ENCODE data around the gene SLC2A8.

SLC2A8 gene, protein sequence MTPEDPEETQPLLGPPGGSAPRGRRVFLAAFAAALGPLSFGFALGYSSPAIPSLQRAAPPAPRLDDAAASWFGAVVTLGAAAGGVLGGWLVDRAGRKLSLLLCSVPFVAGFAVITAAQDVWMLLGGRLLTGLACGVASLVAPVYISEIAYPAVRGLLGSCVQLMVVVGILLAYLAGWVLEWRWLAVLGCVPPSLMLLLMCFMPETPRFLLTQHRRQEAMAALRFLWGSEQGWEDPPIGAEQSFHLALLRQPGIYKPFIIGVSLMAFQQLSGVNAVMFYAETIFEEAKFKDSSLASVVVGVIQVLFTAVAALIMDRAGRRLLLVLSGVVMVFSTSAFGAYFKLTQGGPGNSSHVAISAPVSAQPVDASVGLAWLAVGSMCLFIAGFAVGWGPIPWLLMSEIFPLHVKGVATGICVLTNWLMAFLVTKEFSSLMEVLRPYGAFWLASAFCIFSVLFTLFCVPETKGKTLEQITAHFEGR

DNA sequence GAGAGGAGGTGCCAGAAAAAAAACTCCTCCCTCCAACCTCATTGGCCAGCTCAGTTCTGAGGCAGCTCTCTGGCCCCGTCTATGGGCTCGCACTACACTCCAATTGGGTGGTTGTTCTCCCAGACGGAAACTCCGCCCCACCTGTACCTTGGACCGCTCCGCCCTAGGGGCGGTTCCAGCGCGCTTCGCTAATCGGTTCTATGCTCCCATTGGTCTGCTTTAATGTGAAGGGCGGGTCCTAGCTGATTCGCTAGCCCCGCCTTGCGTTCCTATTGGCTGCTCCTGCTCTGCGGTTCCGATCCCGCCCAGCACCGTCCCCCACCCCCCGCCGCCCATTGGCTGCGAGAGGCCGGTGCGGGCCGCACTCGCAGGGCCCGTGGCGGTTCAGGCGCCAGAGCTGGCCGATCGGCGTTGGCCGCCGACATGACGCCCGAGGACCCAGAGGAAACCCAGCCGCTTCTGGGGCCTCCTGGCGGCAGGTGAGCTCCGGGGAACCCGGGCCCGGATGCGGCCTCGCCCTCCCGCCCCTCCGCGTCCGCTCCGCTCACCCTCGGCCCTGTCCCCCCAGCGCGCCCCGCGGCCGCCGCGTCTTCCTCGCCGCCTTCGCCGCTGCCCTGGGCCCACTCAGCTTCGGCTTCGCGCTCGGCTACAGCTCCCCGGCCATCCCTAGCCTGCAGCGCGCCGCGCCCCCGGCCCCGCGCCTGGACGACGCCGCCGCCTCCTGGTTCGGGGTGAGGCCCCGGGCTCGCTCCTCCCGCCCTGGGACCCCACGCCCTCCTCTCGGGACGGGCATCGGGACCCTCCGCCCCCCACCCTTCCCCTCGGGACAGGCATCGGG, at the start of gene SLC2A8:
Gene SLC2A8 (plus strand): TSS at position 362 of the 838 bp plus-strand sequence. CDS start 62 bp downstream, at position 424.
- Mint-ChIP-seq H3K27ac (ENCODE audit: low read depth) (peak within 1 kb of the TSS; percentile 38), H3K4me1 (peaks cover 8% of the 10 kb centered on the region), H3K4me3 (peak within 1 kb of the TSS; percentile 80), H3K9me3 (no peaks in the 10 kb centered on the region), H3K27me3 (peaks cover 17% of the 10 kb centered on the region), H3K36me3 (ENCODE audit: insufficient read depth) (peaks cover 6% of the 10 kb centered on the region)
- ATAC-seq (replicated peaks; ENCODE audit: extremely low read depth, poor library complexity, severe bottlenecking) = peak; percentile 96
- DNase-seq (ENCODE audit: low spot score in 2 of 2) = peak; percentile 85 to 96

DNA sequence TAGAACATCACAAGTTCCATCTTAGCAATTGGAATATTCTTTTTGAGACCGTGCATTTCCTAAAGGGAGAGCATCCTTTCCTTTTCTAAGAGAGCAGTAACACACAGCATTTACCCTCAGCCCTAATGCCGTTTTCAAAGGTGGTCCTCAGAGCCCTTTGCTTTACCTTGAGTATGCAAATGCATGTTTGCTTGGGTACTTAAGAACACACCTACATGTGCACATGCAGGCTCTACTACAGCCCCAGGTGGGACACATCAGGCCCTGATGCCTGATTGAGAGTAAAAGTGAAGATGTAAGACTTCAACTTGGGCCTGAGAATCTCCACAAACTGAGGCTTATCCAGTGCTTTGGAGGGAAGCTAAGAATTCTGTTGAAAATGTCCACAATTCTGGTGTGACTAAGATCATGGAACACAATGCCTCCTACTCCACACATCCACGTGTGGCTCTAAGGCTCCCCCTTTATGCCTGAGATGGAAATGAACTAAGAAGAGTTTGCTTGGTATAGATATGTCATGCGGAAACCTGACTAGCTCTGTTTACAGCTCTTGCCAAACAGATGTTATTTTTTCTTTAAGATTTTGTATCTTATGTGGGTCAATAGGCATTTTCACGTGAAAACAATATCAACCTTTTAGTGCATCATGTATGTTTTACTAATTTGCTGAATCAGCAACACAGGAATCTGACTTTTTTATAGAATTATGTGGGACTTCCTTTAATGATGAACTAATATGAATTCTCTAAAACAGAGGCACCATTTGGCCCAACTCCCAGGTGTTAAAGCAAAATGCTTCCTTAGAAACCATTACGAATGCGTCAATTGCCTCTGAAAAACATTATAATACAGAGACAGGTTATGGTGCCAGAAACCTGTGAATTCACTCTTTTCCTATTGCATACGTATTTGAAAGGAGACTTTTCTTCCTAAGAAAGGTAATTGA, 48.9 kb upstream of the SLC2A8 start:
- no peaks in the 10 kb centered on the region for H3K4me1 Mint-ChIP-seq
- no peaks in the 10 kb centered on the region for H3K27me3 Mint-ChIP-seq
- DNase-seq (ENCODE audit: low spot score in 2 of 2) (no peak), ATAC-seq (replicated peaks; ENCODE audit: extremely low read depth, poor library complexity, severe bottlenecking) (no peak)
- no peaks in the 10 kb centered on the region for H3K36me3 Mint-ChIP-seq (ENCODE audit: insufficient read depth)
- H3K27ac Mint-ChIP-seq (ENCODE audit: low read depth) = no peak overlapping the region
- no peaks in the 10 kb centered on the region for H3K9me3 Mint-ChIP-seq
- H3K4me3 Mint-ChIP-seq = no peak overlapping the region

DNA sequence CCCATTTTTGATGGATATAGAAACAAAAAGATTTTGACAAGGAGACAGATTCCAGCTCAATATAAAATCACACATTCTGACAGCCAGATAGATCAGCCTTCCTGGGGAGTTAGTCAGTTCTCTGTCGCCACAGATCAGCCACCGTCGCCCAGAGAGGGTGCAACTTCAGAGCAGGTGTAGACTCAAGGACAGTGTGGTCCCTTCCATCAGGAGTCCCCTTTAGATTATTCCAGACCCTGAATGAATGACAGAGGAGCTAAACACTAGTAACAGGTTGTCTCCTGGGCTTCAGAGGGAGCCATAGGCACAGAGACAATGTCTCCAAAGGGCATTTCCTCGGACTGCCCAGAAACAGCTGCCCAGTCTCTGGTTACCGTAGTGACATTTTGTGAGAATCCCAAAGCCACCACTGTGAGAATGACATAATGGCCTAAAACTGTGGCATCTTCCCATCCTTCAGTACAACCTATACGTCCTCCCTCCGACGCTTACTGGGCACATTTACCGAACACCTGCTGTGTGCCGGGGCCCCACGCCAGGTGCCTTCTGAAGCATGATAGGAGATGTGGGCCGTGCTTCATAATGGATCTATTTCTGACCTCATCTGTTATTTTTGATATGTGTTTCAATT, 47.4 kb upstream of the SLC2A8 start:
- ATAC-seq (replicated peaks; ENCODE audit: extremely low read depth, poor library complexity, severe bottlenecking) (no peak), DNase-seq (ENCODE audit: low spot score in 2 of 2) (no peak)
- no peaks in the 10 kb centered on the region for H3K4me1 Mint-ChIP-seq
- H3K9me3 Mint-ChIP-seq = no peaks in the 10 kb centered on the region
- no peak overlapping the region for H3K4me3 Mint-ChIP-seq
- H3K27ac Mint-ChIP-seq (ENCODE audit: low read depth) = no peak overlapping the region
- H3K27me3 Mint-ChIP-seq = no peaks in the 10 kb centered on the region
- H3K36me3 Mint-ChIP-seq (ENCODE audit: insufficient read depth) = no peaks in the 10 kb centered on the region

DNA sequence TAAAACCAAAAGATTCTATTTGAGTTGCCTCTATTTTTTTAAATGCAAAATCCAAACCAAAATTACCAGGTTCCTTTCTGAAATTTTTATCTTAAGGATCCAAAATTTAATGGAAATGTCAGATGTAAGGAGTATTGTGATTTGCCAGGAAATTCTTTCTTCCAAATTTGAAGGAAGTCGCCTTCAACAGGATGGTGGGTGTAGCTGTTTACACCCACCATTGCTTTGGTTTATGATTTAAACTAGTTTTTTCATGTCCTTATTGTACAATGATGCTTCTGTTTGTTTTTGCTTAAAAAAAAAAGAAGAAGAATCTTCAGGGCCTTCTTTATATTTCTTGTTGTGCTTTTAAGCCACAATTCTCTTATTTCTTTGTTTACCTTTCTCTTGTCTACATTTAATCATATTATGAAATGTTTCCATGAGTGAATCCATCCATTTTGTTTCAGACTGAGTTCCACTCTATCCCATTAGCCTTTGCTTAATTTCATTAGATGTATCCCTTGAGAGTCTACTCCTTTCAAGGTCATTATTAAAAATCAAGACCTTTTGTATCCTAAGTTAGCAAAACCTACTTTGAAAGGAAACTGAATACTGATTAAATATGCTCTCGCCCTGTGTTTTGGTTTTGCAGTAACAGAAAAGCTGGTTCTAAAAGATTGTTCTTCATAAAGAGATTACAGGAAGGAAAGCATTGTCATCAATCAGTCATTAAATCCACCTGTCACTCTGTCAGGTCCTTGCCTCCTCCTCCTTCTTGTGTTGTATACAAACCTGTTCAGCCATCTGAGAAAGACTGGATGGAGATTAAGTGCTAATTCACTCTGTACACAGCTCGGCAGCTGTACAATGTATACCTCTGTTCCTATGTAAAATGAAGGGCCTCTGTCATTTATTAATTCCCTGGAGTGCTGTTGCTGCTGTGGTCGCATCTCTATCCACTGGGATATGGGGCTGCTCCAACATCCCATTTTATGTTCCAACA, 45.5 kb upstream of the SLC2A8 start:
- Mint-ChIP-seq H3K4me1 (no peaks in the 10 kb centered on the region), H3K27ac (ENCODE audit: low read depth) (no peak overlapping the region), H3K27me3 (no peaks in the 10 kb centered on the region), H3K36me3 (ENCODE audit: insufficient read depth) (no peaks in the 10 kb centered on the region), H3K4me3 (no peak overlapping the region), H3K9me3 (no peaks in the 10 kb centered on the region)
- DNase-seq (ENCODE audit: low spot score in 2 of 2) (no peak), ATAC-seq (replicated peaks; ENCODE audit: extremely low read depth, poor library complexity, severe bottlenecking) (no peak)

DNA sequence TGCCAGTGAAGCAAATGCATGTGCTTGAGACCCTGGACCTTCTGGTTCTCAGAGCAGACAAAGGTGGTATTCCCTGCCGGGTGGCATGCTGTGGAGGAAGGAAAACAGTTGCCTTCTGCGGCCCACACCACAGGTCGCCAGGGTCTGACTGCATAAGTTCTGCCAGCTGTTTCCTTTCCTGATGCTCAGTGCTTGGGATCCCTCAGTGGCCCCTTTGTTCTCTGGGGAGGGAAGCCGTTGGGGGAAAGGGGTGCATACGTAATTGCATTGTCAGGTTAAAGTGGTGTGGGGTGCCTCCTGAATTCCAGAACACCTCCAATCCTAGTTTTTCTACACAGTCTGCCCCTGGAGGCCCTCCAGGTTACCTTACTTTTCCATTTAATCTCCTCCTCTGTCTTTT, 43.1 kb upstream of the SLC2A8 start:
- Mint-ChIP-seq H3K4me1 (no peaks in the 10 kb centered on the region), H3K4me3 (no peak overlapping the region), H3K27ac (ENCODE audit: low read depth) (no peak overlapping the region), H3K9me3 (no peaks in the 10 kb centered on the region), H3K27me3 (no peaks in the 10 kb centered on the region), H3K36me3 (ENCODE audit: insufficient read depth) (peaks cover 2% of the 10 kb centered on the region)
- ATAC-seq (replicated peaks; ENCODE audit: extremely low read depth, poor library complexity, severe bottlenecking) = no peak
- no peak for DNase-seq (ENCODE audit: low spot score in 2 of 2)

DNA sequence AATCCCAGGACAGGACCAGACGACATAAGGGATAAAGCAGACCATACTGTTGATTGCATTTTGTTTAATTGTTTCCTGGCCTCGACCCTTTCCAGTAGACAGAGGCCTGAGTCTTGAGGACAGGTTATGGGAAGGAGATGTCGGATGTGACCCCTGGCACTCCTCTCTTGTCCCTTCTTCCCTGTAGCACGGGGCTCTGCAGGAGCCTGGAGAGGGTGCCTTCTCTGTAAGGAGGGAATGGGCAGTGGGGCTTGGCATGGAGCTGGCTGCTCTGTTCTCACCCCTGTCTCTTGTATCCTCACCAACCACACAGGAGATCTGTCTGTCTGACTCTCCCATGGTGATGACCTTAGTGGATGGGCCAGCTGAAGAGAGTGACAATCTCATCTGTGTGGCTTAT, 40.1 kb upstream of the SLC2A8 start:
- ATAC-seq (replicated peaks; ENCODE audit: extremely low read depth, poor library complexity, severe bottlenecking) = no peak
- no peaks in the 10 kb centered on the region for H3K27me3 Mint-ChIP-seq
- peaks cover 7% of the 10 kb centered on the region for H3K4me1 Mint-ChIP-seq
- no peaks in the 10 kb centered on the region for H3K9me3 Mint-ChIP-seq
- peaks cover 2% of the 10 kb centered on the region for H3K36me3 Mint-ChIP-seq (ENCODE audit: insufficient read depth)
- no peak overlapping the region for H3K27ac Mint-ChIP-seq (ENCODE audit: low read depth)
- DNase-seq (ENCODE audit: low spot score in 2 of 2) = no peak
- no peak overlapping the region for H3K4me3 Mint-ChIP-seq

DNA sequence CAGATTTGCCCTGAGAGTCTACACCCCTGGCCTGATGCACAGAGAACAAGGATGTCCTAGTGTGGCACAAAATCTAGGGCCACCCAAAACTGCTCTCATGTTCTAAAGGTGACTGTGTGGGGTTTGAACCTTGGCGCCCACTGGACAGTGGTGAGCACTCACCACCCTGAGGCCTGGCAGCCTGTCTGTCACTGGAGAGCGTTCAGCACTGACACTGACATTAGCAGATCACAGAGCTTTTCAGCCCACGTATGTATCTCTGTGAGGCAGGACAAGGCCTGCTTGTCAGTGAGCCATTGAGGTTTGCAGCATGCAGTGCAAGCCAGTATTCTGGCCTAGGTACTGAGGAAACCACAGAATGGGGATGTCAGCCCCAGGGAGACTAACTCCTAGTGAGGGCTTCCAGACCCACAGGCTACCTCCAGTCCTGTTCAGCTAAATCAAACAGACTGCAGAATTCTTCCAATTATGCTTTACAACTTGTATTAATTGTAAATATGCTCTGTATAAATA, 38.9 kb upstream of the SLC2A8 start:
- Mint-ChIP-seq H3K27ac (ENCODE audit: low read depth) (no peak overlapping the region), H3K4me3 (no peak overlapping the region), H3K36me3 (ENCODE audit: insufficient read depth) (peaks cover 2% of the 10 kb centered on the region), H3K27me3 (no peaks in the 10 kb centered on the region), H3K9me3 (no peaks in the 10 kb centered on the region), H3K4me1 (peaks cover 7% of the 10 kb centered on the region)
- ATAC-seq (replicated peaks; ENCODE audit: extremely low read depth, poor library complexity, severe bottlenecking) (no peak), DNase-seq (ENCODE audit: low spot score in 2 of 2) (no peak)

DNA sequence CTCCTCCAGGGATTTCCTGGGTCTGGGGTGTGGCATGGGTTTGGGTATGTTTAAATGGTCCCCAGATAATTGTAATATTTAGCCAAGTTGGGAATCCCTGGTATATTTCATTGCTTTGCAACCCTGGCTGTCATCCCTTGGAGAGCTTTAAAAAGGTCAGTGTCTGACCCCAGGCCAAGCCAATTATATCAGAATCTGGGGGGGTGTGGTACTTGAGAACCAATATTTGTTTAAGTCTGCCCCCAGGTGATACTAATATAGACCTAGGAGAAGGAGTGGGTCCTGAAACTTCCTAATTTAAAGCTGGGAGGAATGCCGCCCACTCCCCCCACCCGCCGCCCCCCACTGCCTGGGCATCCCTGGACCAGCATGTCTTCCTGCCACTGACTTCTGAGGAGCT, 38.2 kb upstream of the SLC2A8 start:
- H3K27me3 Mint-ChIP-seq = no peaks in the 10 kb centered on the region
- H3K36me3 Mint-ChIP-seq (ENCODE audit: insufficient read depth) = peaks cover 2% of the 10 kb centered on the region
- H3K4me3 Mint-ChIP-seq = no peak overlapping the region
- H3K9me3 Mint-ChIP-seq = no peaks in the 10 kb centered on the region
- peaks cover 7% of the 10 kb centered on the region for H3K4me1 Mint-ChIP-seq
- ATAC-seq (replicated peaks; ENCODE audit: extremely low read depth, poor library complexity, severe bottlenecking) (no peak), DNase-seq (ENCODE audit: low spot score in 2 of 2) (no peak)
- H3K27ac Mint-ChIP-seq (ENCODE audit: low read depth) = no peak overlapping the region

DNA sequence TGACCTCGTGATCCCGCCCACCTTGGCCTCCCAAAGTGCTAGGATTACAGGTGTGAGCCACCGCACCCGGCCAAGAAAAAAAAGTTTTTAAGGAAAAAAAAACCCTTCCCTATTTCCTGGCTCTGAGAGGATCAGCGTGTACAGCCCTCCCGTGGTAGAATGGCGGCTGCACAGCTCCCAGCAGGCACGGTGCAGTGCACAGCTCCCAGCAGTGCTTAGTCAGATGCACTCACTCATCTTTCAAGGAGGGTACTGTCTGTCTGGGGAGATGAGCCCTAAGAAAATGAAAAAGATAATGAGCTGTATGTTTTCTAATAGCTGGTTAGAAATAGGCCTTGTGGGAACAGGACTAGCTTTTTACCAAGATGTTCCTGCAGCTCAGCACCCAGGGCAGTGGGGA, 36.7 kb upstream of the SLC2A8 start:
- Mint-ChIP-seq H3K36me3 (ENCODE audit: insufficient read depth) (peaks cover 2% of the 10 kb centered on the region), H3K9me3 (no peaks in the 10 kb centered on the region), H3K27me3 (no peaks in the 10 kb centered on the region), H3K4me3 (no peak overlapping the region), H3K4me1 (peaks cover 7% of the 10 kb centered on the region), H3K27ac (ENCODE audit: low read depth) (no peak overlapping the region)
- no peak for ATAC-seq (replicated peaks; ENCODE audit: extremely low read depth, poor library complexity, severe bottlenecking)
- no peak for DNase-seq (ENCODE audit: low spot score in 2 of 2)

DNA sequence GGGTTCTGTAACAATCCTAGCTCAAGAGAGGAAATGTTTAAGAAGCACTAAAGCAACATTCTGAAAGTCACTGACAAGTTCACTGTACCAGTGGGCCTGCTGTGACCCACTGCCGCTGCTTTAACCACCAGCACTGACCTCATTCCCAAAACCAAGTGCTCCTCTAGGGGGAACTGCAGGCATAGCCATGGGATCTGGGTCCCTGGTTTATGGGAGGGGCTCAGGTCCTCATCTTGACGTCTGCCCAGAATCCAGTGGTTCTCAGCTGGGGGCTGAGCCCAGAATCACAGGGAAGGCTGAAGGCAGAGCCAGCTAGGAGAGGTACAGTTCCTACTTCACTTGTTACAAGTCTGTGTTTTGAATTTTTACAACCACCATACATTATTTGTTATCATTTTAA, 36.1 kb upstream of the SLC2A8 start:
- H3K27me3 Mint-ChIP-seq = no peaks in the 10 kb centered on the region
- H3K36me3 Mint-ChIP-seq (ENCODE audit: insufficient read depth) = peaks cover 2% of the 10 kb centered on the region
- H3K9me3 Mint-ChIP-seq = no peaks in the 10 kb centered on the region
- H3K27ac Mint-ChIP-seq (ENCODE audit: low read depth) = no peak overlapping the region
- peaks cover 7% of the 10 kb centered on the region for H3K4me1 Mint-ChIP-seq
- H3K4me3 Mint-ChIP-seq = no peak overlapping the region
- DNase-seq (ENCODE audit: low spot score in 2 of 2) (no peak), ATAC-seq (replicated peaks; ENCODE audit: extremely low read depth, poor library complexity, severe bottlenecking) (no peak)

DNA sequence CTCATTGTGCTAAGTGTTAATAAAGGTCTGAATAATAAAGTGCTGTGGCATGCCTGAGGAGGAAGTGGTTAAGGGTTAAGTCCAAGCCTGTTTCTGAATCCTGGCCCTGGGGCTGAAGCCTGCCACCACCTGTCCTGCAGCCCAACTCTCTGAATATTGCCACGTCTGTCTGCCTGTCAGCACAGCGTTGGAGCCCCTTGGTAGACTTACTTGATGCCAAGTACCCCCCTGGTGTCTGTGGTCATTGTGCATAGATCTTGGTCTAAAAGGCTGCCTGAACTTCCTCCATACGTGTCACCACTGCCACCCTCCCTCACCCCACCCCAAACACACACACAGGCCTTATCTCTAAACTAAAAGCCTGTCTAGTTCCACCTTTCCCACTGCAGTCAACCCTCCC, 35.4 kb upstream of the SLC2A8 start:
- H3K27me3 Mint-ChIP-seq = no peaks in the 10 kb centered on the region
- ATAC-seq (replicated peaks; ENCODE audit: extremely low read depth, poor library complexity, severe bottlenecking) (no peak), DNase-seq (ENCODE audit: low spot score in 2 of 2) (no peak)
- no peak overlapping the region for H3K27ac Mint-ChIP-seq (ENCODE audit: low read depth)
- no peak overlapping the region for H3K4me3 Mint-ChIP-seq
- H3K9me3 Mint-ChIP-seq = no peaks in the 10 kb centered on the region
- peaks cover 2% of the 10 kb centered on the region for H3K36me3 Mint-ChIP-seq (ENCODE audit: insufficient read depth)
- peaks cover 7% of the 10 kb centered on the region for H3K4me1 Mint-ChIP-seq

Data from central memory CD8-positive, alpha-beta T cell (primary cell).